GM21717 (cell line): Measurements from ENCODE around the gene ETNK1.

ENCODE experiments used
- ATAC-seq: cut with Tn5 transposase; IDR thresholded peaks from one replicate; pipeline ENCODE4 v1.9.1; 2021; ENCODE audit warnings: mild to moderate bottlenecking, moderate library complexity; ENCODE audit not compliant: unreplicated experiment

The ETNK1 gene

DNA sequence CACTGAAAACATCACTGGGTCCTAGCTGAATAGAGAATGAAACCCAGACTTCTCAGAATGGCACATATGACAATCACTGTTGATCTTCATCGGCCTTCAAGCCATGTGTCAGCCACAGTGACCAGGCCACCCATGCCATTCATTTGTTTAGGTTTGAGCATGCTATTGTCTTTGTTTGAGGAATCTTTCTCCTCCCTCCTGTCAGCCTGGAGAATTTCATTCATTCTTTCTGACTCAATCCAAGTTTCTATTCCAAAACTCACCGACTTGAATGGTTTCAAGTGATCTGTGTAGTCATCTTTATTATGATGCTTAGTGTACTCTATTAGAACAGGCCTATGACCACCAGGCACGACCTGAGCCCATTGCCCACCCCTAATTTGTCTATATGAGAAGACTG, 106.3 kb downstream of the ETNK1 start:
- no peak for ATAC-seq

- ATAC-seq, result no peak
Observed at GRCh38 chr12:22733756-22734155, 108.8 kb downstream of the ETNK1 start.

DNA sequence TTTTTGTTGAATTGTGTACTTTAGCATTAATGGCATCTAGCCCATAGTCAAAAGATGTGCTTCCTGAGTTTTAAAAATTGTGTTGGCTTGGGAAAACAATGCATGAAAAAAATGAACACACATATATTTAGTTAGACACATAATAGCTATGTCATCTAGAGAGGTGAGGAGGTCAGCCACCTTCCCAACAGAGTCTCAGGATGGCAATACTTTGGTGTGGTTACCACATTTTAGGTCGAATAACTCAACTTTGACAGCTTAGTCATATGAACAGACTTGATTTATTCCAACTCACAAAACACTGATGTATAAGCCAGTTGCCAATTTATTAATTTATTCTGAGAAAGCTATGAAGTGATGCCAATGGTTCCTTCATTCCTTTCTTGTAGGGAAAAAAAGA, 114.0 kb downstream of the ETNK1 start:
- no peak for ATAC-seq
